Activated CD8-positive, alpha-beta memory T cell treated with anti-CD3 and anti-CD28 coated beads for 48 hours (primary cell): ENCODE data around the gene SLC35F4.

Source experiments
- DNase-seq, 3 experiments: peaks; one replicate each; pipeline ENCODE4 v3.0.0-alpha.2; 2020; ENCODE audit warnings: low read depth in 2 of 3, low spot score in 2 of 3

The SLC35F4 gene

GRCh38 chr14:57848786-57849185 is 17.1 kb downstream of the SLC35F4 start:
- no peak for DNase-seq

GRCh38 chr14:57848353-57848752 is 17.5 kb downstream of the SLC35F4 start:
- DNase-seq, result no peak

GRCh38 chr14:57847706-57848105 is 18.2 kb downstream of the SLC35F4 start:
- no peak for DNase-seq

- no peak for DNase-seq
Measured at GRCh38 chr14:57847096-57847495, 18.8 kb downstream of the SLC35F4 start.

- DNase-seq, result no peak
Measured at GRCh38 chr14:57846596-57846995, 19.3 kb downstream of the SLC35F4 start.

GRCh38 chr14:57845802-57846531 is 19.9 kb downstream of the SLC35F4 start:
- no peak for DNase-seq

GRCh38 chr14:57845316-57845715 is 20.6 kb downstream of the SLC35F4 start:
- DNase-seq, result no peak

- no peak for DNase-seq
Measured at GRCh38 chr14:57837267-57837666, 28.6 kb downstream of the SLC35F4 start.

GRCh38 chr14:57835766-57836165 is 30.1 kb downstream of the SLC35F4 start:
- DNase-seq, result no peak

- no peak for DNase-seq
Measured at GRCh38 chr14:57834961-57835360, 30.9 kb downstream of the SLC35F4 start.

GRCh38 chr14:57834001-57834598 is 31.8 kb downstream of the SLC35F4 start:
- no peak for DNase-seq

GRCh38 chr14:57833323-57833722 is 32.6 kb downstream of the SLC35F4 start:
- DNase-seq, result no peak

GRCh38 chr14:57831981-57832380 is 33.9 kb downstream of the SLC35F4 start:
- DNase-seq, result no peak

- no peak for DNase-seq
Measured at GRCh38 chr14:57828713-57829112, 37.2 kb downstream of the SLC35F4 start.

- no peak for DNase-seq
Measured at GRCh38 chr14:57823015-57823660, 42.8 kb downstream of the SLC35F4 start.

- DNase-seq, result no peak
Measured at GRCh38 chr14:57822081-57822480, 43.8 kb downstream of the SLC35F4 start.

GRCh38 chr14:57820581-57820980 is 45.3 kb downstream of the SLC35F4 start:
- no peak for DNase-seq

GRCh38 chr14:57818511-57818910 is 47.4 kb downstream of the SLC35F4 start:
- no peak for DNase-seq

- no peak for DNase-seq
Measured at GRCh38 chr14:57816568-57817284, 49.2 kb downstream of the SLC35F4 start.

GRCh38 chr14:57814726-57815125 is 51.2 kb downstream of the SLC35F4 start:
- DNase-seq, result no peak

- no peak for DNase-seq
Measured at GRCh38 chr14:57812741-57813140, 53.2 kb downstream of the SLC35F4 start.
